ENCODE data around the gene APOL2. TPM values are rescaled to one million over a fixed set of nuclear protein-coding genes. Genes with fewer than 3 reads are reported as not detected.
A peak's percentile ranks its signal among the peaks of the same experiment; 100 is the strongest.
"Not testable (repeated sequence)": the region's sequence is repeated elsewhere in the genome, so short reads cannot be mapped to it uniquely, and the experiment has no call there.

APOL2 gene
- total RNA-seq, 1 donor from 2014 or later = 52.7 TPM

DNA sequence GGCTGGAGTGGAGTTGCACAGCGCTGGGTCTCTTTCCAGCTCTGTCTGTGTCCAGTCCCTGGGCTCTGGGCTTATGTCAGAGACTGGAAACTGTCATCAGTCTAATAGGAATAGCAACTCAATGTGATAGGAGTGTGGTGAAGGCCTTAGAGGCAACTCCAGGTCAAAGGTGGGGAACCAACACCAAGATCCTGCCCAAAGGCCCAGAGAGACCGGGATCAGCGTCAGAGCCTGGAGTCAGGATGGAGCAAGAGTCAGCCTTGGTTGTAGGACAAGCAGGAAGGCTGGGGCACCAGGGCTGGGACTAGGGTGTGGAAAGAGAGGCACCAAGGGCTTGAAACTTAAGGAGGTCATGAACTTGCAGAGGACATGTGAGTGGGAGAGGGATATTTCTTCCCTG lies 23.0 kb upstream of the APOL2 start:
- not testable (repeated sequence) for DNase-seq (ENCODE audit: low spot score)

DNA sequence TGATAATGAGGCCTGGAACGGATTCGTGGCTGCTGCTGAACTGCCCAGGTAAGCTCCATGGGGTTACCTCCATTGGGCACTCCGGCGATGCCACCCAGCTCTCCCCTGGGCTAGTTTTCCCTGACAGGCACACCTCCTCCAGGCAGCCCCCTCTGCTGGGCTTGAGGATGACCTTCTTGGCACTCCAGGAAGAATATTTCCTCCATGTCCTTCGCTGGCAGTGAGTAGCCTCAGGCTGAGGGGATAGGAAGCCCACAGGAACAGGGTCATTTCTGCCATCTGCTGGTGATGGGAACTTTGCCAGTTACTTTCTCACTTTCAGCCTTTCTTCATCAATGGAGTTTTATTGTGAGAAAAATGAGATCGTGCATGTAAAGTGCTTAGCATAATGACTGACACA lies 22.3 kb upstream of the APOL2 start:
- DNase-seq (ENCODE audit: low spot score) = not testable (repeated sequence)

DNA sequence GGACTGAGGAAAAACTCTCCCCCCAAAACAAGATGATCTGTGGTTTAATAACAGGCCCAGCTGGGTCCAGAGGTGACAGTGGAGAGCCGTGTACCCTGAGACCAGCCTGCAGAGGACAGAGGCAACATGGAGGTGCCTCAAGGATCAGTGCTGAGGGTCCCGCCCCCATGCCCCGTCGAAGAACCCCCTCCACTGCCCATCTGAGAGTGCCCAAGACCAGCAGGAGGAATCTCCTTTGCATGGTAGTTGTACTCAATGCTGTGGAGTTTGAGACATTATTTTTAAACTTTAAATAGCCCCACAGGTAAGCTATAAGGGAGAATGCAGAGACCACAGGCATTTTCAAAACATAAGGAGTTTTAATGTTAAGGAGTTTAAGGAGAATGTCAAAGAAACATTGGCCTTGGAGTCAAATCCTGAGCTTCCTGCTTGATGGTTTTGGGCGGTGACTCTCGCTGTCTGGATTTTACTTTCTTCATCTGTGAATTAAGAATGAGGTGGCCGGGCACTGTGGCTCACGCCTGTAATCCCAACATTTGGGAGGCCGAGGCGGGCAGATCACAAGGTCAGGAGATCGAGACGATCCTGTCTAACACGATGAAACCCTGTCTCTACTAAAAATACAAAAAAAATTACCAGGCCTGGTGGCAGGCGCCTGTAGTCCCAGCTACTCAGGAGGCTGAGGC lies 20.4 kb upstream of the APOL2 start:
- no peak for DNase-seq (ENCODE audit: low spot score)

DNA sequence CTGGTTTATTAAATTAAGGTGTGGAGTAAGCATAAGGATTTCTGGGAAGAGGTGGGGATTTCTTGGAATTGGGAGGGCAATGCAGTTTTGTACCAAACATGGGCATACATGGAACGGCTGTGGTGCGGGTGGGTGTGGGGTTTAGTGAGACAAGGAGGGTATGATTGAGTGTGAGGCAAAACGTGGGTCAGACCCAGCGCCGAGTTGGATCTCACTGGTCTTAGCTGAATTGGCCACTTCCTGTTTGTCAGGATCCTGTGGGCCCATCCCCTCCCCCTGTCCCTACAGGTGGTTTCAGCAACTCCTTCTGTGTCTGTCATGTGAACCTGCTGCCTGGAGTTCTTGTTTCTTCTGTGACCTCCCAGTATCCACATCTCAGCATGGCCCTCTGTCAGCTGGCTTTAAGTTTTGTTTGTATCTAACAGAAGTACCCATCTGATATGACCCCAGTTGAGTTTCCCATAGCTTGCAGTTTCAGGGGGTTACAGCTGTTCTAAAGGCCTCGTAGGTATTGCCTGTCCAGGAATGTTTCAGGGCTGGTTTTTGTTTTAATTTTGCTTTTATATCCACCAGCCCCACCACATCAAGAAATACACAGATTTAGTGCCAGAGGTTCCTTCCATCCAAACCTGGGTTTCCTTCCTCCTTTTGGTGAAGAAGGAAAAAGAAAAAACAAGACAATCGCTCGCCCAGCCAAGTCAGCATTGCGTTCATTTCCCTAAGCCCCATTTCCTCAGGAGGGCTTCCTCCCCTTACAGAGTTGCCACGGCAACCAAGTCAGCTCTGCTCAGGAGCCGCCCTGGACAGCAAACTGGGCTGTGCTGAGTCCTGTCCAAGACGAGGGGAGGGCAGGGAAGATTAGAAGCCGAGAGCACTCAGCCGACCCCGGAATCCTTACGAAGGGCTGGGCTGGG lies 19.6 kb upstream of the APOL2 start:
- DNase-seq (ENCODE audit: low spot score) = peak; percentile 78

DNA sequence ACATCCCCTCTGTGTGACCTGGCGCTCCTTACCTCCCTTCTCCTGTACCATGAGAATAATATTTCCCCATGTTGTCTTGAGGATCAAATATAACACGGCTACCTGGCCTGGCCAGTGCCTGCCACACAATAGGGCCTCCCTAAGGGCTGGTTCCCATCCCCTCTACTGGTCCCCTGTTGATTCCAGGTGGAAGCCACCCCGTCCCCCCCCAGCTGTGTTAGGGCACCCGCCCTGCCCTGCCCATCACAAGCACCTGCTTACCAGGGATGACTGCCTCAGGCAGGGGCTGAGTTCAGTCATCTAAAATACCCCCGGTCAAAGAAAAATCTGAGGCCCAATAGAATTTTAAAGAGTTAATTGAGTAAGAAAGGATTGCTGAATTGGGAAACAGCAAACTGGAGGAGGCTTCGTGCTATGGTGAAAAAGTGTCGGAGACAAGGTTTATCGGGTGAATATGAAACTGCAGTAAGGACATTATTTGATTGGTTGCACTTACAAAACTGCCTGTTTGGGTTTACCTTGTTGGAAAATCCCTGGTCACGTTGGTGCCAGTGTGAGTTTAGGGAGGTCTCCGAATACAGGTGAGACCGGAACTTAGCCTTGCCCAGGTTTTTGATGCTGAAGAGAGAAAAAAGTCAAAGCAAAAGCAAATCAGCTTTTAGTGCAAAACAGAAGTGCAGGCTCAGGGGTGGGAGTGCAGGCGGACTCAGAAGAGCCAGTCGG lies 18.8 kb upstream of the APOL2 start:
- DNase-seq (ENCODE audit: low spot score) = no peak

DNA sequence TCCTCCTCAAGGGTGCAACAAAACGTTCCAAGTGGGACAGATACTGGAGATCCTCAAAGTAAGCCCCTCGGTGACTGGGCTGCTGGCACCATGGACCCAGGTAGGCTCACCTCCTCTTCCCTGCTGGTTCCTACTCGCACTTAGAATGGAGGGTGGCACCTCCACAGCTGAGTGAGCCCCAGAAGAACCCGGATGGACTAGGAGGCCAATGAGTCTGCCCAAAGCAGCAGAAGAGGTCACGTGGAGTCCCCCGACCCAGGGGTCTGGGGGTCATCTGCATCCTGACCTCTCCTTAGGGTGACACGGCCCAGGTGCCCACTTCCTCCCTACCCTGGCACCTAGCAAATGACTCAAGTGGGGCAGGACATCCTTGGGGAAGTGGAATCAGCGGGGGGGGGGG lies 18.0 kb upstream of the APOL2 start:
- no peak for DNase-seq (ENCODE audit: low spot score)

DNA sequence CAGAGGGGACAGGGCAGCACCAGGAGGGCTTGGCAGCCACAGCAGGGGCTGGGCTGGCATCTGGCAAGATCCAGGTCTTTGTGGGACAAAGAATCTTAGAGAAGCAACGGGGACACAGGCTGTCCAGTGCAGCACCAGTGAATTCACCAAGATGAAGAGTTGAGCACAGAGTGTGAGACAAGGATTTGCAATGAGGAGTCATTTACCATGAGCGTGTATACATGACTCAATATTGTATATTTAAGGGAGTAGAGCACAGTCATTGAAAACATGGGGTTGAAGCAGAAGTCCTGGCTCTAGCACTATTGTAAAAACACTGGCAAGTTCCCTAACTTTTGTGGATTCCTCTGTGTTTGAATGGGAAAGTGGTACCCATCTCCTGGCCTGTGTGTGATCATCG lies 17.2 kb upstream of the APOL2 start:
- DNase-seq (ENCODE audit: low spot score) = no peak

DNA sequence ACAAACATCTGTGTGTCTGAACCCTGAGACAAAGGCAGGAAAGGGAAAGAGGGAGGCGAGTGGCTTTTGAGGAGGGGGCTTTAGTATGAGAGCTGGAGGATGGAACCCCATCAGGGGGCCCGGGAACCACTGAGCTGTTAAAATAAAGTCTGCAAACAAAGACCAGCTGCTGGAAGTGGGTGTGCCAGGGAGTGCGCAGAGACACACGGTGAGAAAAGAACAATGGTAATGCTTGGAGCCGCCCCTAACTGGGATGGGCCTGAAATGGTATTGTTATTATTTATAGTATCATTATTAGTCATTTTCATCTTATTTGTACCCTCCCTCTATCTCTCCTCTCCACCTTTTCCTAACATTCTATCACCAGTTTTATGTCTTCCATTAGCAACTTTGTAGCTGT lies 16.2 kb upstream of the APOL2 start:
- not testable (repeated sequence) for DNase-seq (ENCODE audit: low spot score)

DNA sequence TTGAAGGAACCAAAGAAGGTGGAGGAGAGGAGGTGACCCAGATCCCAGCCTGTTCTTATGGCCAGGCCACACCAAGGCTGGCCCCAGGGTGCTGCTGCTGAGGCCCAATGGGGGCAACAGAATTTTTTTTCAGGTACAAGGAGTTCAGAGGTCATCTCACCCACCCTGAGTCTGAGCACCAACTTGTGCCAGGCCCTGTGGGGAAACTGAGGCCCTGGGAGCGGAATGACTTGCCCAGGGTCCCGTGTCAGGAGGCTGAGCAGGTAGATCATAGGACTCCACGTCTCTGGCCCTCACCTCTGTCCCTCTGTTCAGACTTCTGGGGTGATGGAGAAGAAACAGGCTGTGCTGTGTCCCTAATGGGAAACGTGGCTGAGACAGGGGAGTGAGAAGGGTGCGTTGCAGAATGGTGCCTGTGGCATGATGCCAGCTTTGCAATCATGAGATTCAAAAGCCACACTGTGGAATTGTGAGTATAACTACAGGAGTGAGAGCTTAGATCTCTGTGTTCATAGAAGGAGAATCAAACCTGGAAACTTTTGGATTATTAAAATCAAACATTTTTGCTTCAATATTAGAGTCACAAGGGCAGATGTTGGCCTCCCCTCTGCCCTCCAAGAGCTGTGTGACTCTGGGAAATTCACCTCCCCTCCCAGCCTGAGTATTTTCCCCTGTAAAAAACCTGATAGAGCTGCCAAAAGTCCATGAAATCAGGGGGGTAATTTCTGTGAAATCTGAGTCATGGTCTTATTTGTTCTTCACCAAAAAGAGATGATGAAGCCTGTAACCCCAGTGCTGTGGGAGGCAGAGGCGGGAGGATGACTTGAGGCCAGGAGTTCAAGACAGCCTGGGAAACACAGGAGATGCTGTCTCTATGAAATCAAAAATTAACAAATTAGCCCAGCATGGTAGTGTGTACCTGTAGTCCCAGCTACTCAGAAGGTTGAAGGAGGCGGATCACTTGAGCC lies 14.5 kb upstream of the APOL2 start:
- no peak for DNase-seq (ENCODE audit: low spot score)

DNA sequence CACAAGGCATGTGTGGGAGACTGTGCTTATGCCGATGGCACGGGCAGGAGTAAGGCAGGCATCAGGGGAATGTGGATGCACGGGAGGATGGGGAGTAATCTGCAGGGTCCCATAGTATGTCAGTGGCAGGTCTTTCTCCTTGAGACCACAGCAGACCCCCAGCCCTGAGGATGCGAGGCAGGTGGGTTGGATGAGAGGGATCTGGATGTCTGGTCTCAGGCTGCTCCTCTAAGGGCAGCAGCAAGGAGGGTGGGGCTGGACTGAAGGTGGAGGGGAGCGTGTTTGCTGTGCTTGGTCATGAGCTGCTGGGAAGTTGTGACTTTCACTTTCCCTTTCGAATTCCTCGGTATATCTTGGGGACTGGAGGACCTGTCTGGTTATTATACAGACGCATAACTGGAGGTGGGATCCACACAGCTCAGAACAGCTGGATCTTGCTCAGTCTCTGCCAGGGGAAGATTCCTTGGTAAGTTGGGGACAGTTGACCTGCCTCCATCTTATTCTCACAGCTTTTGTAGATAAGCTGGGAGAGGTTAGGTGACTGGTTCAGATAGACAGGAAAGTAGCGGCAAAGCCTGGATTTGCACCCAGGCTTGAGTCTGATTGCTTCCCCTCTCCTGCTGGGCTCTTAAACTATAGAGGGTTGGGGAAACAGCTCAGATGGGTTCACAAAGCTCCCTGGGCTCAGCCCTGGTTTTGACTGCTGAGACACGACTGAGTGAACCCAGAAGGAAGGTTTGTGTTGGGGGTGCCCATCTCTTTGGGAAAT lies 13.6 kb upstream of the APOL2 start, which contains the start of gene APOL1:
Gene APOL1 (plus strand): TSS at position 380 of the 769 bp plus-strand sequence. CDS start 1,823 bp downstream, outside the sequence.
- DNase-seq (ENCODE audit: low spot score) = peak; percentile 78

DNA sequence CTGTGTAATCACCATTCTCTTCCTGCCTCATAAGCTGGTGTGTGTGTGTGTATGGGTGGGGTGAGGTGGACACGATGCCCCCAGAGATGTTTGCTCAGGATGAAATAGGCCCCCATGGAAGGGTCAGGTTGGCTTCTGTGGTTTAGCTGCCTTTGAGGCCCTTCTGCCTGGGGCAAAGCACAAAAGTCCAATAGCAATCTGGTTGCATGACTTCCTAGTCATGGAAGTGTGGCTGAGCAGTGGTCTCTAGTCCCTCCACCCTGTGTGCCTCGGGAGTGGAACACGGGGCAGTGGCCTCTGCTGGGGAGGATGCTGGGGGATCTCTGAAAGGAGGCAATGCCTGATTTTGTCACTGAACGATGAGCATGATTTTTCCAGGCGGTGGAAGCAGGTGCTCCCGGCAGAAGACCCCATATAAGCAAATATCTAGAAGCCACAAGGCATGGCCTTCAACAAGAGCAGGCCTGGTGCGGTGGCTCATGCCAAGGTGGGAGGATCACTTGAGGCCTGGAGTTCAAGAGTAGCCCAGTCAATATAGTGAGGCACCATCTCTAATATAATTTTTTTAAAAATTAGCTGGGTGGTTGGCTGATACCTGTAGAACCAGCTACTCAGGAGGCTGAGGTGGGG lies 12.8 kb upstream of the APOL2 start:
- not testable (repeated sequence) for DNase-seq (ENCODE audit: low spot score)

DNA sequence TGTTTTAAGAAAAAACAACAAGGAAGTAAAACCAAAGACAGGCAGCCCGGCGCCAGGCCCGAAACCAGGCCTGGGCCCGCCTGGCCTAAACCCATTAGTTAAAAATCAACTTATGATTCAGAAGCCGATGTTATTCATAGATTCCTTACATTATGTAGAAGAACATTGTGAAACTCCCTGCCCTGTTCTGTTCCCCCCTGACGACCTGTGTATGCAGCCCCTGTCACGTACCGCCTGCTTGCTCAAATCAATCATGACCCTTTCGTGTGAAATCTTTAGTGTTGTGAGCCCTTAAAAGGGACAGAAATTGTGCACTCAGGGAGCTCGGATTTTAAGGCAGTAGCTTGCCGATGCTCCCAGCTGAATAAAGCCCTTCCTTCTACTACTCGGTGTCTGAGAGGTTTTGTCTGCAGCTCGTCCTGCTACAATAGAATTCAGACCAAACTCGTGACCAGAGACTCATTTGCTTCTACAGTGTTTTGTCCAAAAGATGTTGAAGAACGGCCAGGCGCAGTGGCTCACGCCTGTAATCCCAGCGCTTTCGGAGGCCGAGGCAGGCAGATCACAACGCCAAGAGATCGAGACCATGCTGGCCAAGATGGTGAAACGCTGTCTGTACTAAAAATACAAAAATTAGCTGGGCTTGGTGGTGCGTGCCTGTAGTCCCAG lies 11.1 kb upstream of the APOL2 start:
- DNase-seq (ENCODE audit: low spot score) = peak; percentile 77

DNA sequence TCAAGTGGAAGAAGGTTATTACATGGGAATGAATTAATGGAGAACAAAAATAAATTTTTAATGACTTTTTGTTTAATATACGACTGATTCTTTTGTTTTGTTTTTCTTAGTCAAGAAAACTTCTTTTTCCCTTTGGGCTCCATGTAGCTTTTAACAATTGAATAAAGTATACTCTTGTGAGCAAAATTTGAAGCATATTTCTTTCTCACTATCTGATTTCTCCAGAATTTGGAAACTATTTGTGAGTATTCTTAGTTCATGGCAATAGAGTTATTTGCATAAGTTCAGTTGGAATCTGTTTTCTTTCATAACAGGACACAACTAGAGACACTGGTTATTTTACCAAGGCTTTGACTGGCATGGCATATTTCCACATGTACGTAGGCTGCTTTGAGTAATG lies 9.8 kb upstream of the APOL2 start:
- no peak for DNase-seq (ENCODE audit: low spot score)

DNA sequence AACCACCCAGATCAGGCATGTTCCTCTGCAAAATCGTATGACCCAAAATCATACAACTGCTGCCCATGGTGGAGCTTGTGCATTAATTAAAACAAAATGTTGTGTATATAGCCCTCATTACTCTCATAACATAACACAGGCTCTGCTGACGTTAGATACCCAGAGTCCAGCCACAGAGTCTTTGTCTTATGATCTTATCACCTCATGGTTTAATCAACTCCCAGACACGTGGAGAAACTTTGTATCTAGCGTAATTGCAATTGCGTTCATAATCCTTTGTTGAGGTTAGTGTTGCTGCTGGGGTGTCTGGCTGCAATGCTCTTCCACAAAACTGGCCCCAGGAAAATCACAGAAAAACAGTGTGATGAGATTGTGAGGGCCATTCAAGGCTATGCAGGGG lies 8.6 kb upstream of the APOL2 start:
- DNase-seq (ENCODE audit: low spot score) = peak; percentile 12

DNA sequence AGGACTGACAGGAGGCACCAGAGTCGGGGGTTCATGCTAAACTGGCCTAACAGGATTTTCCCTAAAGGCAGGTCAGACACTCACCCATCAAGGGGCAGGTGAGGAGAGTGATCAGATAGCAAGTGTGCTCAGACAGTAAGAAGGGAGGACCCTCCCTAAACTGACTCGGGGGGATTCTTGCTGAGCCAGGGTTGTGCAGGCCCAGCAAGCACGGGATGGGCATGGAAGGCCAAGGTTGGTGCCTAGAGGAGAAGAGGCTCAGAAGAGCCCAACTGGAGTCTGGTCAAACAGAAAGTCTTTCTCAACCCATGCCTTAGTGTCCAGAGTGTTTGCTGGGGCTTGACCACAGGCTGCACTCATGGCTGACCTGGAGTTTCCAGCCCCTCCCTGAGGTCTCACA lies 7.4 kb upstream of the APOL2 start:
- peak; percentile 36 for DNase-seq (ENCODE audit: low spot score)

DNA sequence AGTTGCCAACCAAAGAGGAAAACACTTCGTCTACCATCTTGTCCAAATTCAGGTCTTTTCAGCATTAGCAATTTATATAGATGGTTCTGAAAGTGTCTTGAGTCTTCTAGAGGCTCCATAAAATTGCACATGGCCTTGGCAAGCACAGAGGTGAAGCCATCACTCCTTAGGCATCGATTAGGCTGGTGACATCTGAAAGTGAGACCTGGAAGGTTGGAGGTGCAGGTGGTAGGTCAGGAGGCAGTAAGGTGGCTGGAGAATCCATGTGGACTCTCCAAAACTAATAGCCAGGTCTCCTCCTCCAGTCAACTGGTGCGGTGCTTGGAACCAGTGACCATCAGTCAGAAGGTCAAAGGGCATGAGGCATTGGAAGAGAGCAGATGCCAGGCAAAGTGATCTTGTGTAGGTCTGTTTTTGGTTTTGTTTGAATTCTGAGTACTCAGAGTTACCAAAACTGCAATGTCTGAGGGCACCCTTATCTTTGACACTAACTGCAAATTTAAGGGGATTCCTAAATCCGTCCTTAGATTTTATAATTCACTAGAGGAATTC lies 6.6 kb upstream of the APOL2 start:
- peak; percentile 9 for DNase-seq (ENCODE audit: low spot score)

DNA sequence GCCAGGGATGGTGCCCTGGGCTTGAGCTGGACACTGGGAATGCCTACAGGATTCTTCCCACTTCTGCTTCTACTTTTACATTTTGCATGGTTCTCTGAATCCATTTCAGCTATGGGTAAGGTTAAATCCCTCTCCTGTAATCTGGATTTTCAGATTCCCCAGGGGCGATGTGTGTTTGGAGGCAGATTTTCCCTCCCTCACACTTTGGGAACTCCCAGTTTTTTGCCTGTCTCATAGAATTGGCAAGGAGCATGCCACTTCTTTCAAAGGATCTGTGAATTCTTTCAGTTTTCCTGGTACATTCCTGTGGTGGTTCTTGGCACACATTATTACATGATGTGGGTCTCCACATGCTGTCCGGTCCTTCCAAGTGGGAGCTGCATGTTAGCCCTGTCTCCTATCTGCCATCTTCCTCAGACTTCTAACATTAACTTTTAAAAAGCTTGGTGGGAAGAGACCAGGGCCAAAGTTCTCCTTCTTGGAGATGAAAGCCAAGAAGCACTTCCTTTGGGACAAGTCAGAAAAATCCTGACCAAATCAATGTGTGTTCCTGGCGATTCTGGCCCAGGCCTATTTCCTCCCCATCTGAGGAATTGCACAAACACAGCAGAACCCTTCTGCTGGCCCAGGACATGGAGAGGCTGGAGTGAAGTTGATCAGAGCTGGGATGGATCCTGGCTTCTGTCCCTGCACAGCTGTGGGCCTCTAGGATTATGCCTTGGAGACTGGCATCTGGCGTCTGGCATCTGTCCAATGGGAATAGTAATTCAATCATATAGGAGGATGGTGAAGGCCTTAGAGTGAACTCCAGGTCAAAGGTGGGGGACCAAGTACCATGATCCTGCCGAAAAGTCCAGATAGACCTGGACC lies 5.4 kb upstream of the APOL2 start:
- peak; percentile 41 for DNase-seq (ENCODE audit: low spot score)

DNA sequence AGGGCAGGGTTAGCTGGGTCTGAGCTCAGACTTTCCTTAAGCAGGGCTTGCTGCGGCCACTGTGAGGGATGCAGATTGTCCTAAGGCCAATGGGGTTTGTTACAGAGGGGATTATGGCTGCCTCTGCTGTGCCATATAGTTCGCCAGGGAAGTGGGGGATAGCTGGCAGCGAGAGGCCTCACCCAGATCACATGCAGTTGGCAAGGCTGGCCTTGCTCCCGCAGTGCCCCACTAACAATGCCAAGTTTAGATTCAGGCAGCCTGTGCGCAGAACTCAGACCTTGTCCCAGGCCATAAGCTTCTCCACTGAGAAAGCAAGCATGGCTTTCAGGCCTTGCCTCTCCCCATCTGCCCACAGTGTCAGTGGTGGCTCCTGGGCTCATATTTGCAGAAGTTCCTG lies 4.7 kb upstream of the APOL2 start:
- DNase-seq (ENCODE audit: low spot score) = no peak
